SJCRH30 (cell line): ENCODE data around the gene LIPK. TPM values are rescaled to one million over a fixed set of nuclear protein-coding genes. Genes with fewer than 3 reads are reported as not detected.
"Not testable (repeated sequence)": the region's sequence is repeated elsewhere in the genome, so short reads cannot be mapped to it uniquely, and the experiment has no call there.

ENCODE experiments used
- DNase-seq, 2 experiments: peaks; one replicate each; pipeline ENCODE4 v3.0.0-alpha.2; 2015 to 2020
- H3K27ac ChIP-seq: fragments of 250-450 bp; sonication (Bioruptor Pico); 2 replicates; pipeline ENCODE4 v1.5.1; 2020; ENCODE audit warnings: mild to moderate bottlenecking, moderate library complexity
- H3K27me3 ChIP-seq: fragments of 250-450 bp; sonication (Bioruptor Pico); 2 replicates; pipeline ENCODE4 v1.5.1; 2020; ENCODE audit warnings: mild to moderate bottlenecking, moderate library complexity
- H3K36me3 ChIP-seq: fragments of 250-450 bp; sonication (Bioruptor Pico); 2 replicates; pipeline ENCODE4 v1.5.1; 2020; ENCODE audit warnings: mild to moderate bottlenecking, moderate library complexity
- H3K4me1 ChIP-seq: fragments of 250-450 bp; sonication (Bioruptor Pico); 2 replicates; pipeline ENCODE4 v1.5.1; 2020; ENCODE audit warnings: mild to moderate bottlenecking, moderate library complexity
- H3K4me3 ChIP-seq: fragments of 250-450 bp; sonication (Bioruptor Pico); 2 replicates; pipeline ENCODE4 v1.5.1; 2020; ENCODE audit warnings: mild to moderate bottlenecking, moderate library complexity
- H3K9me3 ChIP-seq: fragments of 250-450 bp; sonication (Bioruptor Pico); replicated peaks from 2 replicates; pipeline ENCODE4 v1.5.1; 2020; ENCODE audit warnings: mild to moderate bottlenecking, moderate library complexity
- total RNA-seq: library from RNA; depleted of rRNA; stranded (reverse); fragments of >200 nt; shearing (Covaris generic); gene quantifications from 2 replicates; pipeline ENCODE4 v1.2.3, GENCODE V29; 2014; rRNA removed

The LIPK gene
- not detected in 2 replicates for total RNA-seq

GRCh38 chr10:88705958-88706357, at the start of gene LIPK:
TSS of gene LIPK (plus strand) at chr10:88706249. CDS start at chr10:88724544, 18,295 bp downstream.
- Histone ChIP-seq H3K27me3 (no peaks in the 10 kb centered on the region), H3K36me3 (no peaks in the 10 kb centered on the region), H3K27ac (no peak within 1 kb of the TSS), H3K4me1 (peaks cover 23% of the 10 kb centered on the region), H3K4me3 (no peak within 1 kb of the TSS), H3K9me3 (no peaks in the 10 kb centered on the region)
- no peak for DNase-seq

- Histone ChIP-seq H3K4me3 (no peak overlapping the region), H3K27ac (no peak overlapping the region), H3K27me3 (no peaks in the 10 kb centered on the region), H3K4me1 (peaks cover 4% of the 10 kb centered on the region; the same call in 1 of the 2 replicates), H3K9me3 (no peaks in the 10 kb centered on the region), H3K36me3 (no peaks in the 10 kb centered on the region)
- peak; percentile 53 to 75 for DNase-seq
Measured at GRCh38 chr10:88657901-88658300, 48.1 kb upstream of the LIPK start.

- no peak for DNase-seq
- Histone ChIP-seq H3K9me3 (no peaks in the 10 kb centered on the region), H3K4me1 (peaks cover 4% of the 10 kb centered on the region; the same call in 1 of the 2 replicates), H3K4me3 (no peak overlapping the region), H3K27ac (no peak overlapping the region), H3K36me3 (no peaks in the 10 kb centered on the region), H3K27me3 (no peaks in the 10 kb centered on the region)
Measured at GRCh38 chr10:88659725-88660597, 46.1 kb upstream of the LIPK start.

- no peak overlapping the region for H3K4me3 ChIP-seq
- no peaks in the 10 kb centered on the region for H3K36me3 ChIP-seq
- no peaks in the 10 kb centered on the region for H3K9me3 ChIP-seq
- no peak for DNase-seq
- H3K27ac ChIP-seq, result no peak overlapping the region
- no peaks in the 10 kb centered on the region for H3K27me3 ChIP-seq
- peaks cover 4% of the 10 kb centered on the region; the same call in 1 of the 2 replicates for H3K4me1 ChIP-seq
Measured at GRCh38 chr10:88660598-88660884, 45.5 kb upstream of the LIPK start.

- Histone ChIP-seq H3K4me1 (peaks cover 4% of the 10 kb centered on the region; the same call in 1 of the 2 replicates), H3K27ac (no peak overlapping the region), H3K27me3 (no peaks in the 10 kb centered on the region), H3K9me3 (no peaks in the 10 kb centered on the region), H3K4me3 (no peak overlapping the region), H3K36me3 (no peaks in the 10 kb centered on the region)
- DNase-seq, result no peak
Measured at GRCh38 chr10:88661018-88661417, 45.0 kb upstream of the LIPK start.

- no peak for DNase-seq
- Histone ChIP-seq H3K27me3 (no peaks in the 10 kb centered on the region), H3K4me1 (peaks cover 4% of the 10 kb centered on the region; the same call in 1 of the 2 replicates), H3K36me3 (no peaks in the 10 kb centered on the region), H3K27ac (no peak overlapping the region), H3K9me3 (no peaks in the 10 kb centered on the region), H3K4me3 (no peak overlapping the region)
Measured at GRCh38 chr10:88661577-88661976, 44.5 kb upstream of the LIPK start.

GRCh38 chr10:88663153-88663552, 42.9 kb upstream of the LIPK start:
- not testable (repeated sequence) for H3K27ac ChIP-seq, DNase-seq, H3K9me3 ChIP-seq, H3K36me3 ChIP-seq, H3K4me3 ChIP-seq, H3K4me1 ChIP-seq, H3K27me3 ChIP-seq

GRCh38 chr10:88664142-88664541, 41.9 kb upstream of the LIPK start, which contains the start of gene LIPF:
TSS of gene LIPF (plus strand) at chr10:88664442. CDS start at chr10:88667298, 2,856 bp downstream.
- H3K36me3 ChIP-seq, result no peaks in the 10 kb centered on the region
- no peak within 1 kb of the TSS for H3K27ac ChIP-seq
- H3K27me3 ChIP-seq, result no peaks in the 10 kb centered on the region
- DNase-seq, result no peak
- no peak within 1 kb of the TSS for H3K4me3 ChIP-seq
- no peaks in the 10 kb centered on the region for H3K4me1 ChIP-seq
- H3K9me3 ChIP-seq, result no peaks in the 10 kb centered on the region

- Histone ChIP-seq H3K27me3 (no peaks in the 10 kb centered on the region), H3K9me3 (no peaks in the 10 kb centered on the region), H3K4me1 (no peaks in the 10 kb centered on the region), H3K36me3 (no peaks in the 10 kb centered on the region), H3K27ac (no peak overlapping the region), H3K4me3 (no peak overlapping the region)
- no peak for DNase-seq
Measured at GRCh38 chr10:88668465-88668864, 37.6 kb upstream of the LIPK start.

- Histone ChIP-seq H3K4me3 (no peak overlapping the region), H3K27ac (no peak overlapping the region), H3K27me3 (no peaks in the 10 kb centered on the region), H3K36me3 (no peaks in the 10 kb centered on the region), H3K4me1 (no peaks in the 10 kb centered on the region), H3K9me3 (no peaks in the 10 kb centered on the region)
- no peak for DNase-seq
Measured at GRCh38 chr10:88670497-88670896, 35.6 kb upstream of the LIPK start.

GRCh38 chr10:88672041-88672440, 34.0 kb upstream of the LIPK start:
- no peaks in the 10 kb centered on the region for H3K36me3 ChIP-seq
- no peaks in the 10 kb centered on the region for H3K4me1 ChIP-seq
- no peak overlapping the region for H3K27ac ChIP-seq
- H3K27me3 ChIP-seq, result no peaks in the 10 kb centered on the region
- no peak for DNase-seq
- H3K9me3 ChIP-seq, result no peaks in the 10 kb centered on the region
- H3K4me3 ChIP-seq, result no peak overlapping the region

- no peaks in the 10 kb centered on the region for H3K4me1 ChIP-seq
- no peak overlapping the region for H3K27ac ChIP-seq
- no peak for DNase-seq
- H3K9me3 ChIP-seq, result no peaks in the 10 kb centered on the region
- no peaks in the 10 kb centered on the region for H3K27me3 ChIP-seq
- no peak overlapping the region for H3K4me3 ChIP-seq
- H3K36me3 ChIP-seq, result no peaks in the 10 kb centered on the region
Measured at GRCh38 chr10:88676283-88677060, 29.6 kb upstream of the LIPK start.

GRCh38 chr10:88680958-88681357, 25.1 kb upstream of the LIPK start:
- Histone ChIP-seq H3K9me3 (no peaks in the 10 kb centered on the region), H3K27ac (no peak overlapping the region), H3K36me3 (no peaks in the 10 kb centered on the region), H3K4me1 (no peaks in the 10 kb centered on the region), H3K4me3 (no peak overlapping the region), H3K27me3 (no peaks in the 10 kb centered on the region)
- no peak for DNase-seq

- no peak overlapping the region for H3K27ac ChIP-seq
- no peaks in the 10 kb centered on the region for H3K4me1 ChIP-seq
- no peaks in the 10 kb centered on the region for H3K27me3 ChIP-seq
- H3K4me3 ChIP-seq, result no peak overlapping the region
- H3K9me3 ChIP-seq, result no peaks in the 10 kb centered on the region
- no peak for DNase-seq
- H3K36me3 ChIP-seq, result no peaks in the 10 kb centered on the region
Measured at GRCh38 chr10:88682491-88682890, 23.6 kb upstream of the LIPK start.

GRCh38 chr10:88687853-88688467, 18.1 kb upstream of the LIPK start:
- Histone ChIP-seq H3K4me3 (no peak overlapping the region), H3K9me3 (no peaks in the 10 kb centered on the region)
- peak in 1 of 2 experiments; percentile 24 for DNase-seq

More at GRCh38 chr10:88687853-88688467, 18.1 kb upstream of the LIPK start:
- H3K27ac ChIP-seq, result no peak overlapping the region
- no peaks in the 10 kb centered on the region for H3K27me3 ChIP-seq
- H3K36me3 ChIP-seq, result no peaks in the 10 kb centered on the region
- H3K4me1 ChIP-seq, result no peaks in the 10 kb centered on the region
